HL-60 (cell line): ENCODE results near the gene LRRC19.

Source experiments
- CTCF ChIP-seq: IDR thresholded peaks from one replicate; pipeline ENCODE4 v1.5.1; 2011; ENCODE audit warnings: low read length, control low read depth, inconsistent platforms; ENCODE audit not compliant: insufficient read depth
- POLR2AphosphoS5 ChIP-seq: IDR thresholded peaks from 2 replicates; pipeline ENCODE4 v1.6.1; 2012; ENCODE audit warnings: low read depth

DNA sequence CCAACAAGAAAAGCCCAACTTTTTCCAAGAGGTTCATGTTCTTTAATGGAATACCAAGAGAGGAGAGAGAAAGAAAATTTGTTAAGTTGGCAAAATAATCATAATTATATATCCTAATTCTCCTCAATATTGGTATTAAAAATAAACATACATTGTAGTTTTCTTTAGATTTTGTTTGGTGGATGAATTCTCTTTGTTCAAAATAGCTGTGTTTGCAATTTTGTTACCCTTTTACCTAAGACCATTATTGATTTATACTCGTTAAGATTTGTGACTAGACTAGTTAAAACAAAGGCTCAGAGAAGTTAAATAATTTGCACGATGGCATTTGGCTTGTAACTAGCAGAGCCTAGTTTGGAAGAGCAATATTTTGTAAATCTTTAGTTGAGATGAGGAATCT, 9.7 kb downstream of the LRRC19 start:
- TF ChIP-seq CTCF (no peak), POLR2AphosphoS5 (no peak)
